GM12878 (cell line): ENCODE data around the gene BEX5. TPM values are rescaled to one million over a fixed set of nuclear protein-coding genes. Genes with fewer than 3 reads are reported as not detected.
"Not testable (repeated sequence)": the region's sequence is repeated elsewhere in the genome, so short reads cannot be mapped to it uniquely, and the experiment has no call there.

Experiments used
- ATAC-seq: fragments of 200-7000 bp; cut with Tn5 transposase; 3 replicates; pipeline ENCODE4 v1.9.1; 2020; ENCODE audit warnings: mild to moderate bottlenecking, moderate library complexity
- BruUV-seq: library from RNA; stranded (reverse); fragments of 400-500 nt; replicated peaks from 2 replicates; lab custom pipeline; 2021; lab: Mats Ljungman, UMichigan
- CTCF ChIA-PET: fragments of 300-600 bp; sonication (Branson Sonifier 250); formaldehyde crosslinking; extraction: SDS; loops from one replicate; lab custom pipeline; 2021; ENCODE audit warnings: inconsistent platforms; lab: Yijun Ruan, JAX
- POLR2A ChIA-PET: fragments of 350-600 bp; formaldehyde crosslinking; extraction: SDS; loops from one replicate; lab custom pipeline; 2021; ENCODE audit warnings: inconsistent platforms; lab: Charles Lee
- RAD21 ChIA-PET: fragments of 300-600 bp; sonication (Branson Sonifier 250); formaldehyde crosslinking; loops from one replicate; lab custom pipeline; 2023; ENCODE audit warnings: antibody characterized with exemption; ENCODE audit not compliant: unreplicated experiment; lab: Charles Lee
- SMC1A ChIA-PET: fragments of 300-600 bp; sonication (Branson Sonifier 250); formaldehyde crosslinking; loops from one replicate; lab custom pipeline; 2023; ENCODE audit not compliant: unreplicated experiment, uncharacterized antibody; lab: Charles Lee
- DNase-seq: peaks from one replicate; pipeline ENCODE4 v3.0.0-alpha.2; 2011; ENCODE audit warnings: low read depth, low spot score
- FAIRE-seq: peaks from 3 replicates; lab custom pipeline; 2011; peaks lifted over from hg19 to GRCh38; lab: Jason Lieb, UNC
- H2AFZ ChIP-seq: 2 replicates; pipeline ENCODE4 v1.6.0; 2011; ENCODE audit warnings: low read depth, low read length, control low read depth; ENCODE audit not compliant: control insufficient read depth
- H3K27ac ChIP-seq: 2 replicates; pipeline ENCODE4 v1.5.1; 2011; ENCODE audit warnings: control low read depth; ENCODE audit not compliant: control insufficient read depth, insufficient read depth
- H3K27me3 ChIP-seq, 2 experiments: replicated peaks in 1 of 2; 2 replicates each; pipeline versions ENCODE4 v1.6.0 to v1.6.1; 2011; ENCODE audit warnings: low read length in 1 of 2; ENCODE audit not compliant: control insufficient read depth in 2 of 2, insufficient read depth in 2 of 2
- H3K36me3 ChIP-seq, 2 experiments: 2 replicates each; pipeline ENCODE4 v1.5.1; 2011; ENCODE audit warnings: low read length in 1 of 2; ENCODE audit not compliant: control insufficient read depth in 2 of 2, insufficient read depth in 2 of 2
- H3K4me1 ChIP-seq: 2 replicates; pipeline ENCODE4 v1.6.1; 2011; ENCODE audit warnings: mild to moderate bottlenecking, low read length, moderate library complexity, mixed read lengths; ENCODE audit not compliant: control insufficient read depth, insufficient read depth
- H3K4me2 ChIP-seq: 2 replicates; pipeline ENCODE4 v1.6.0; 2011; ENCODE audit warnings: control low read depth; ENCODE audit not compliant: control insufficient read depth, insufficient read depth
- H3K4me3 ChIP-seq: fragments of 200-600 bp; sonication (generic); 2 replicates; pipeline ENCODE4 v1.5.1; 2016
- H3K79me2 ChIP-seq: 2 replicates; pipeline ENCODE4 v1.6.0; 2011; ENCODE audit warnings: low read length; ENCODE audit not compliant: control insufficient read depth, insufficient read depth
- H3K9ac ChIP-seq: 2 replicates; pipeline ENCODE4 v1.8.0; 2011; ENCODE audit warnings: low read length, control low read depth, mixed read lengths; ENCODE audit not compliant: control insufficient read depth, insufficient read depth
- H3K9me3 ChIP-seq: replicated peaks from 3 replicates; pipeline ENCODE4 v1.5.1; 2011; ENCODE audit warnings: mild to moderate bottlenecking, low read length; ENCODE audit not compliant: control insufficient read depth, insufficient read depth
- H4K20me1 ChIP-seq: 2 replicates; pipeline ENCODE4 v1.6.0; 2011; ENCODE audit not compliant: control insufficient read depth, insufficient read depth
- CTCF ChIP-seq, 3 experiments: IDR thresholded peaks in 2 of 3; conservative IDR thresholded peaks in 1 of 3; 2 replicates each; pipeline ENCODE4 v1.5.1; 2011; ENCODE audit warnings: low read depth in 3 of 3, low read length in 3 of 3, mild to moderate bottlenecking in 3 of 3, control low read depth in 2 of 3, moderate library complexity in 2 of 3, inconsistent platforms in 1 of 3, mixed read lengths in 1 of 3; ENCODE audit not compliant: control insufficient read depth in 2 of 3, insufficient read depth in 1 of 3; ENCODE audit errors: extremely low read depth in 1 of 3
- IRF3 ChIP-seq: fragments of 450-650 bp; IDR thresholded peaks from 2 replicates; pipeline ENCODE4 v1.6.1; 2014; ENCODE audit warnings: mild to moderate bottlenecking
- KDM1A ChIP-seq: fragments of 200-600 bp; sonication (generic); IDR thresholded peaks from 2 replicates; pipeline ENCODE4 v1.6.1; 2016; ENCODE audit warnings: borderline replicate concordance
- POLR2AphosphoS5 ChIP-seq: IDR thresholded peaks from 2 replicates; pipeline ENCODE4 v1.6.1; 2011; ENCODE audit warnings: mild to moderate bottlenecking, low read length, inconsistent platforms
- RAD21 ChIP-seq: IDR thresholded peaks from 2 replicates; pipeline ENCODE4 v1.6.1; 2011; ENCODE audit warnings: mild to moderate bottlenecking, low read depth, low read length, moderate library complexity; ENCODE audit not compliant: insufficient read depth
- WRNIP1 ChIP-seq: IDR thresholded peaks from 2 replicates; pipeline ENCODE4 v1.6.1; 2011; ENCODE audit warnings: low read depth, low read length, improper control_type of control experiment, borderline replicate concordance
- ZSCAN29 ChIP-seq: fragments of 450-650 bp; IDR thresholded peaks from 2 replicates; pipeline ENCODE4 v1.6.1; 2017; ENCODE audit warnings: mild to moderate bottlenecking, moderate library complexity
- WGBS: methylation state at CpG from one replicate; pipeline ENCODE4 v1.1.6; 2016; ENCODE audit warnings: low lambda C conversion rate; ENCODE audit not compliant: insufficient replicate concordance, insufficient coverage; ENCODE audit errors: missing lambda C conversion rate; 5-methylcytosine and 5-hydroxymethylcytosine counted together
- in situ Hi-C: fragments of 300-500 bp; cut with MboI; formaldehyde crosslinking; loops from 9 replicates; pipeline ENCODE4 v1.14.3; 2018; ENCODE audit warnings: mixed read lengths
- intact Hi-C: fragments of 100-400 bp; cut with micrococcal nuclease; formaldehyde crosslinking; loops from one replicate; pipeline ENCODE4 v1.14.2; 2022; ENCODE audit not compliant: unreplicated experiment
- polyA plus RNA-seq, 11 experiments: library from polyadenylated mRNA; depleted of rRNA in 4 of 11; unstranded in 6 of 11; stranded (reverse) in 5 of 11; fragments of >200 nt; fragmentation: Nextera tagmentation in 4 of 11; fragmentation: Illumina TruSeq in 1 of 11; extraction: Ambion mirVana in 4 of 11; extraction: Trizol in 1 of 11; gene quantifications; 1 replicate in 1 of 11; 2 replicates in 10 of 11; pipeline versions ENCODE4 v1.2.1 to v1.2.3, GENCODE V29; 2011 to 2016; ENCODE audit warnings: inconsistent platforms in 2 of 11, missing spikeins in 2 of 11, low read depth in 1 of 11
- total RNA-seq, 4 experiments: library from RNA; depleted of rRNA in 3 of 4; stranded (reverse); fragments of >200 nt in 3 of 4; fragmentation: Illumina TruSeq in 1 of 4; extraction: Trizol in 1 of 4; gene quantifications; 2 replicates each; pipeline versions ENCODE4 v1.2.1 to v1.2.3, GENCODE V29; 2013 to 2021

BEX5 gene
- total and polyA plus RNA-seq, 10 of the 15 experiments (the other 5 are each of a cell fraction or from before 2014, with no cell fraction given), result 0.11 to 0.79 (median 0.46) TPM; not detected in 4

- H3K4me3 ChIP-seq, result no peak overlapping the region
- H3K27ac ChIP-seq, result no peak overlapping the region
- no TSS peak for BruUV-seq
- H3K9ac ChIP-seq, result no peak overlapping the region
- no peaks in the 10 kb centered on the region; the same call in 2 of the 3 replicates for H3K9me3 ChIP-seq
- TF ChIP-seq CTCF (IDR thresholded peaks at IDR 0.05 in 2 of 3, conservative IDR thresholded peaks at IDR 0.05 in 1 of 3; ENCODE audit: control insufficient read depth in 2 of 3, extremely low read depth in 1 of 3, insufficient read depth in 1 of 3, low read depth in 3 of 3, low read length in 3 of 3), result peak in 2 of 3 experiments; percentile 6 to 28; a peak in 2 of 6 replicates
- no peak for TF ChIP-seq IRF3
- 0 out of 2 replicates have a peak, but pooled peaks have one; percentile 5 for TF ChIP-seq RAD21
- TF ChIP-seq ZSCAN29, result no peak
- no peak for TF ChIP-seq WRNIP1
- TF ChIP-seq KDM1A, result no peak
- TF ChIP-seq POLR2AphosphoS5, result no peak
- no peaks in the 10 kb centered on the region for H3K4me1 ChIP-seq
- intact Hi-C loops, result loop anchor here (10.0 kb wide), 1 partner anchor 710 kb away; no protein-coding TSS in a partner anchor
- ChIA-PET SMC1A (no interaction called here), RAD21 (no interaction called here), CTCF (no interaction called here), POLR2A (no interaction called here)
- H2AFZ ChIP-seq, result peak overlapping the region; percentile 44; the same call in 1 of the 2 replicates
- no peaks in the 10 kb centered on the region for H3K27me3 ChIP-seq
- in situ Hi-C loops, result no loop called here
- no peaks in the 10 kb centered on the region for H4K20me1 ChIP-seq
- no peaks in the 10 kb centered on the region for H3K79me2 ChIP-seq
- WGBS, result 22% methylated on average over 11 of the region's 11 CpGs
- FAIRE-seq (no peak), ATAC-seq (no peak), DNase-seq (no peak)
- H3K4me2 ChIP-seq, result peak overlapping the region; percentile 30; the same call in 1 of the 2 replicates
- no peaks in the 10 kb centered on the region for H3K36me3 ChIP-seq
Measured at GRCh38 chrX:102154218-102154860, 1.4 kb downstream of the BEX5 start.

GRCh38 chrX:102142274-102142673 lies 13.5 kb downstream of the BEX5 start, which contains the start of gene TCEAL6:
TCEAL6 (minus strand) TSS chrX:102142481.
- BruUV-seq, intact Hi-C loops, H3K9me3 ChIP-seq, FAIRE-seq, H3K4me1 ChIP-seq, H3K79me2 ChIP-seq, H2AFZ ChIP-seq, H3K4me2 ChIP-seq, H3K36me3 ChIP-seq, RAD21 ChIA-PET, SMC1A ChIA-PET, H3K4me3 ChIP-seq, DNase-seq, H3K9ac ChIP-seq, CTCF ChIA-PET, H4K20me1 ChIP-seq, POLR2A ChIA-PET, H3K27ac ChIP-seq, H3K27me3 ChIP-seq, ATAC-seq: not testable (repeated sequence)
- WGBS, result 21% methylated on average over 2 of the region's 31 CpGs
- in situ Hi-C loops, result loop anchor here (25.0 kb wide), 2 partner anchors 720 to 1045 kb away; no protein-coding TSS in a partner anchor
